HCT116 (cell line): ENCODE data around the gene LDLR.

Source experiments
- POLR2A ChIP-seq: IDR thresholded peaks from 2 replicates; pipeline ENCODE4 v1.7.0; 2011; ENCODE audit warnings: borderline replicate concordance; ENCODE audit not compliant: insufficient read depth, insufficient read length; ENCODE audit errors: extremely low read depth
- POLR2AphosphoS5 ChIP-seq: IDR thresholded peaks from 2 replicates; pipeline ENCODE4 v1.6.1; 2011; ENCODE audit warnings: mild to moderate bottlenecking, low read depth, low read length, moderate library complexity
- RAD21 ChIP-seq: IDR thresholded peaks from 2 replicates; pipeline ENCODE4 v1.6.1; 2012; ENCODE audit warnings: low read depth, mild to moderate bottlenecking
- SIN3A ChIP-seq: IDR thresholded peaks from 2 replicates; pipeline ENCODE4 v1.6.1; 2012; ENCODE audit warnings: low read depth
- TCF7L2 ChIP-seq: IDR thresholded peaks from 2 replicates; pipeline ENCODE4 v1.7.0; 2011; ENCODE audit warnings: borderline replicate concordance, inconsistent platforms; ENCODE audit not compliant: insufficient read depth, insufficient read length; ENCODE audit errors: extremely low read depth
- YY1 ChIP-seq: IDR thresholded peaks from 2 replicates; pipeline ENCODE4 v1.6.1; 2011; ENCODE audit warnings: low read length, low read depth, moderate library complexity, mild to moderate bottlenecking; ENCODE audit not compliant: insufficient replicate concordance; ENCODE audit errors: extremely low read depth
- TF ChIP-seq, protein P1 (sequence below), 3 experiments: fragments of 200-600 bp in 1 of 3; sonication (generic) in 1 of 3; IDR thresholded peaks in 2 of 3; conservative IDR thresholded peaks in 1 of 3; 2 replicates each; pipeline ENCODE4 v1.5.1; 2012 to 2017; ENCODE audit warnings: low read depth in 2 of 3, low read length in 2 of 3, antibody characterized with exemption in 1 of 3, borderline replicate concordance in 1 of 3, control low read depth in 1 of 3, mild to moderate bottlenecking in 1 of 3, mixed read lengths in 1 of 3, mixed run types in 1 of 3, moderate library complexity in 1 of 3; ENCODE audit not compliant: insufficient read depth in 1 of 3

DNA sequence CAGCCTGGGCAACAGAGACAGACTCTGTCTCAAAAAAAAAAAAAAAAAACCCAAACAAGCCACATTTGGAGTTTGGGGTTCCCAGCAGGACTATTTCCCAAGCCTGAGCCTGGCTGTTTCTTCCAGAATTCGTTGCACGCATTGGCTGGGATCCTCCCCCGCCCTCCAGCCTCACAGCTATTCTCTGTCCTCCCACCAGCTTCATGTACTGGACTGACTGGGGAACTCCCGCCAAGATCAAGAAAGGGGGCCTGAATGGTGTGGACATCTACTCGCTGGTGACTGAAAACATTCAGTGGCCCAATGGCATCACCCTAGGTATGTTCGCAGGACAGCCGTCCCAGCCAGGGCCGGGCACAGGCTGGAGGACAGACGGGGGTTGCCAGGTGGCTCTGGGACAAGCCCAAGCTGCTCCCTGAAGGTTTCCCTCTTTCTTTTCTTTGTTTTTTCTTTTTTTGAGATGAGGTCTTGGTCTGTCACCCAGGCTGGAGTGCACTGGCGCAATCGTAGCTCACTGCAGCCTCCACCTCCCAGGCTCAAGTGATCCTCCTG, 26.7 kb downstream of the LDLR start:
- no peak for TF ChIP-seq POLR2AphosphoS5
- TF ChIP-seq, protein P1, sequence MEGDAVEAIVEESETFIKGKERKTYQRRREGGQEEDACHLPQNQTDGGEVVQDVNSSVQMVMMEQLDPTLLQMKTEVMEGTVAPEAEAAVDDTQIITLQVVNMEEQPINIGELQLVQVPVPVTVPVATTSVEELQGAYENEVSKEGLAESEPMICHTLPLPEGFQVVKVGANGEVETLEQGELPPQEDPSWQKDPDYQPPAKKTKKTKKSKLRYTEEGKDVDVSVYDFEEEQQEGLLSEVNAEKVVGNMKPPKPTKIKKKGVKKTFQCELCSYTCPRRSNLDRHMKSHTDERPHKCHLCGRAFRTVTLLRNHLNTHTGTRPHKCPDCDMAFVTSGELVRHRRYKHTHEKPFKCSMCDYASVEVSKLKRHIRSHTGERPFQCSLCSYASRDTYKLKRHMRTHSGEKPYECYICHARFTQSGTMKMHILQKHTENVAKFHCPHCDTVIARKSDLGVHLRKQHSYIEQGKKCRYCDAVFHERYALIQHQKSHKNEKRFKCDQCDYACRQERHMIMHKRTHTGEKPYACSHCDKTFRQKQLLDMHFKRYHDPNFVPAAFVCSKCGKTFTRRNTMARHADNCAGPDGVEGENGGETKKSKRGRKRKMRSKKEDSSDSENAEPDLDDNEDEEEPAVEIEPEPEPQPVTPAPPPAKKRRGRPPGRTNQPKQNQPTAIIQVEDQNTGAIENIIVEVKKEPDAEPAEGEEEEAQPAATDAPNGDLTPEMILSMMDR (IDR thresholded peaks at IDR 0.05 in 2 of 3, conservative IDR thresholded peaks at IDR 0.05 in 1 of 3; ENCODE audit: borderline replicate concordance in 1 of 3, insufficient read depth in 1 of 3, low read depth in 2 of 3, low read length in 2 of 3): no peak
- TF ChIP-seq SIN3A: no peak
- no peak for TF ChIP-seq YY1
- no peak for TF ChIP-seq TCF7L2
- no peak for TF ChIP-seq RAD21
- no peak for TF ChIP-seq POLR2A
